Naive thymus-derived CD4-positive, alpha-beta T cell (primary cell): ENCODE data around the gene EDDM3A. TPM values are rescaled to one million over a fixed set of nuclear protein-coding genes. Genes with fewer than 3 reads are reported as not detected.
A peak's percentile ranks its signal among the peaks of the same experiment; 100 is the strongest.
"Not testable (repeated sequence)": the region's sequence is repeated elsewhere in the genome, so short reads cannot be mapped to it uniquely, and the experiment has no call there.

Source experiments
- ATAC-seq: fragments of 150-1000 bp; cut with Tn5 transposase; 2 replicates; pipeline ENCODE4 v1.10.0; 2021; ENCODE audit warnings: mild to moderate bottlenecking, moderate library complexity
- CTCF ChIA-PET: fragments of 350-600 bp; sonication (Branson Sonifier 250); formaldehyde crosslinking; loops from one replicate; lab custom pipeline; 2021; ENCODE audit warnings: antibody characterized with exemption; lab: Charles Lee
- POLR2A ChIA-PET: fragments of 350-600 bp; sonication (Branson Sonifier 250); formaldehyde crosslinking; loops from one replicate; lab custom pipeline; 2021; ENCODE audit warnings: antibody characterized with exemption, inconsistent platforms; lab: Charles Lee
- DNase-seq, 9 donors: peaks; one replicate each; pipeline versions ENCODE4 v3.0.0 to v3.0.0-alpha.2; 2020 to 2022; ENCODE audit warnings: mixed read lengths in 1 of 9
- H3K27ac ChIP-seq: one replicate; pipeline ENCODE4 v1.7.0; 2013; ENCODE audit warnings: mild to moderate bottlenecking, low read depth, low read length, moderate library complexity
- H3K27me3 ChIP-seq, 2 donors: one replicate each; pipeline ENCODE4 v1.7.0; 2013; ENCODE audit warnings: low read length in 2 of 2, mild to moderate bottlenecking in 2 of 2, moderate library complexity in 2 of 2; ENCODE audit not compliant: control insufficient read depth in 2 of 2, insufficient read depth in 2 of 2
- H3K36me3 ChIP-seq, 3 experiments: 1 replicate in 2 of 3; 2 replicates in 1 of 3; pipeline ENCODE4 v1.7.0; 2013; ENCODE audit warnings: low read length in 3 of 3, mild to moderate bottlenecking in 3 of 3, moderate library complexity in 1 of 3; ENCODE audit not compliant: insufficient read depth in 3 of 3, control insufficient read depth in 2 of 3
- H3K4me1 ChIP-seq, 2 donors: one replicate each; pipeline ENCODE4 v1.7.0; 2013; ENCODE audit warnings: low read length in 2 of 2, mild to moderate bottlenecking in 2 of 2, moderate library complexity in 1 of 2; ENCODE audit not compliant: control insufficient read depth in 2 of 2, insufficient read depth in 2 of 2
- H3K4me3 ChIP-seq: 2 replicates; pipeline ENCODE4 v1.7.0; 2013; ENCODE audit warnings: mild to moderate bottlenecking, low read length
- H3K9me3 ChIP-seq, 3 experiments: 1 replicate in 2 of 3; 2 replicates in 1 of 3; pipeline ENCODE4 v1.7.0; 2013; ENCODE audit warnings: low read length in 3 of 3; ENCODE audit not compliant: control insufficient read depth in 2 of 3
- H3K27ac Mint-ChIP-seq, 9 donors: one replicate each; pipeline ENCODE4 v1.8.0; 2020 to 2022; ENCODE audit warnings: mixed read lengths in 9 of 9, mild to moderate bottlenecking in 8 of 9, moderate library complexity in 5 of 9, inconsistent platforms in 2 of 9
- H3K27me3 Mint-ChIP-seq, 5 donors: one replicate each; pipeline ENCODE4 v1.8.0; 2021 to 2022; ENCODE audit warnings: mixed read lengths in 5 of 5, mild to moderate bottlenecking in 1 of 5
- H3K36me3 Mint-ChIP-seq, 5 donors: one replicate each; pipeline ENCODE4 v1.8.0; 2020 to 2022; ENCODE audit warnings: mixed read lengths in 5 of 5, mild to moderate bottlenecking in 3 of 5, inconsistent platforms in 1 of 5
- H3K4me1 Mint-ChIP-seq, 7 donors: one replicate each; pipeline ENCODE4 v1.8.0; 2020 to 2022; ENCODE audit warnings: mixed read lengths in 7 of 7, mild to moderate bottlenecking in 3 of 7, inconsistent platforms in 1 of 7
- H3K4me3 Mint-ChIP-seq, 10 donors: one replicate each; pipeline ENCODE4 v1.8.0; 2020 to 2022; ENCODE audit warnings: mild to moderate bottlenecking in 10 of 10, mixed read lengths in 10 of 10, moderate library complexity in 6 of 10, inconsistent platforms in 2 of 10
- H3K9me3 Mint-ChIP-seq, 11 donors: one replicate each; pipeline ENCODE4 v1.8.0; 2020 to 2022; ENCODE audit warnings: mixed read lengths in 11 of 11, mild to moderate bottlenecking in 4 of 11, inconsistent platforms in 1 of 11, moderate library complexity in 1 of 11
- intact Hi-C, 2 donors: fragments of 100-400 bp; cut with micrococcal nuclease; formaldehyde crosslinking; loops; one replicate each; pipeline ENCODE4 v1.15.1; 2023
- polyA plus RNA-seq, 2 donors: library from polyadenylated mRNA; unstranded; fragments of 300-500 nt; fragmentation: Illumina TruSeq; gene quantifications; one replicate each; pipeline ENCODE4 v1.2.3, GENCODE V29; 2021
- total RNA-seq, 6 experiments: library from RNA in 5 of 6; stranded (reverse) in 5 of 6; gene quantifications; 1 replicate in 5 of 6; 2 replicates in 1 of 6; pipeline ENCODE4 v1.2.3 and lab custom pipeline; 2021 to 2026

The EDDM3A gene
- total and polyA plus RNA-seq, 7 experiments from 2014 or later = not detected

GRCh38 chr14:20714593-20715250 lies 31.0 kb upstream of the EDDM3A start:
- Histone ChIP-seq H3K27me3 (no peaks in the 10 kb centered on the region), H3K36me3 (no peaks in the 10 kb centered on the region), H3K4me3 (no peak overlapping the region), H3K9me3 (no peaks in the 10 kb centered on the region), H3K4me1 (no peaks in the 10 kb centered on the region), H3K27ac (no peak overlapping the region)
- Mint-ChIP-seq H3K27ac (no peak overlapping the region), H3K9me3 (peaks cover 0 to 6% (median 0%) of the 10 kb centered on the region in 11 donors), H3K27me3 (peaks cover 4 to 19% (median 9%) of the 10 kb centered on the region in 5 donors), H3K36me3 (peaks cover 0 to 3% (median 0%) of the 10 kb centered on the region in 5 donors), H3K4me3 (peak overlapping the region in 1 of 10 donors; percentile 16), H3K4me1 (peaks cover 0 to 7% (median 6%) of the 10 kb centered on the region in 7 donors)
- ChIA-PET CTCF (no interaction called here), POLR2A (no interaction called here)
- ATAC-seq = peak; percentile 81
- no peak for DNase-seq
- intact Hi-C loops = no loop called here

- intact Hi-C loops = no loop called here
- H3K9me3 Mint-ChIP-seq = peaks cover 0 to 6% (median 0%) of the 10 kb centered on the region in 11 donors
- peaks cover 0 to 7% of the 10 kb centered on the region in 2 donors for H3K27me3 ChIP-seq
- H3K27ac Mint-ChIP-seq = no peak overlapping the region
- no peak overlapping the region for H3K27ac ChIP-seq
- H3K4me1 Mint-ChIP-seq = peaks cover 0 to 14% (median 8%) of the 10 kb centered on the region in 7 donors
- no peak overlapping the region for H3K4me3 ChIP-seq
- ChIA-PET CTCF (no interaction called here), POLR2A (no interaction called here)
- H3K27me3 Mint-ChIP-seq = peaks cover 28 to 39% (median 32%) of the 10 kb centered on the region in 5 donors
- no peaks in the 10 kb centered on the region for H3K4me1 ChIP-seq
- no peak overlapping the region for H3K4me3 Mint-ChIP-seq
- no peak for DNase-seq
- no peak for ATAC-seq
- H3K36me3 ChIP-seq = no peaks in the 10 kb centered on the region
- no peaks in the 10 kb centered on the region for H3K9me3 ChIP-seq
- peaks cover 0 to 3% (median 0%) of the 10 kb centered on the region in 5 donors for H3K36me3 Mint-ChIP-seq
Observed at GRCh38 chr14:20719777-20720176, 25.9 kb upstream of the EDDM3A start.

GRCh38 chr14:20720741-20721140 lies 24.9 kb upstream of the EDDM3A start:
- intact Hi-C loops = no loop called here
- Mint-ChIP-seq H3K4me3 (no peak overlapping the region), H3K27me3 (peaks cover 33 to 44% (median 34%) of the 10 kb centered on the region in 5 donors), H3K36me3 (no peaks in the 10 kb centered on the region), H3K9me3 (peaks cover 0 to 6% (median 0%) of the 10 kb centered on the region in 11 donors), H3K27ac (no peak overlapping the region), H3K4me1 (peaks cover 0 to 9% (median 2%) of the 10 kb centered on the region in 7 donors)
- Histone ChIP-seq H3K36me3 (no peaks in the 10 kb centered on the region), H3K27ac (no peak overlapping the region), H3K4me1 (no peaks in the 10 kb centered on the region), H3K9me3 (no peaks in the 10 kb centered on the region), H3K4me3 (no peak overlapping the region), H3K27me3 (peaks cover 0 to 7% of the 10 kb centered on the region in 2 donors)
- CTCF ChIA-PET = no interaction called here
- POLR2A ChIA-PET = no interaction called here
- DNase-seq (no peak), ATAC-seq (no peak)

- ATAC-seq (no peak), DNase-seq (no peak)
- Mint-ChIP-seq H3K27ac (no peak overlapping the region), H3K4me1 (peaks cover 0 to 9% (median 3%) of the 10 kb centered on the region in 7 donors), H3K27me3 (peaks cover 38 to 53% (median 44%) of the 10 kb centered on the region in 5 donors), H3K36me3 (no peaks in the 10 kb centered on the region), H3K4me3 (no peak overlapping the region), H3K9me3 (peaks cover 0 to 2% (median 0%) of the 10 kb centered on the region in 11 donors)
- H3K27ac ChIP-seq = no peak overlapping the region
- intact Hi-C loops = no loop called here
- peaks cover 0 to 7% of the 10 kb centered on the region in 2 donors for H3K27me3 ChIP-seq
- no peaks in the 10 kb centered on the region for H3K36me3 ChIP-seq
- no peak overlapping the region for H3K4me3 ChIP-seq
- CTCF ChIA-PET = no interaction called here
- POLR2A ChIA-PET = no interaction called here
- H3K4me1 ChIP-seq = no peaks in the 10 kb centered on the region
- no peaks in the 10 kb centered on the region for H3K9me3 ChIP-seq
Observed at GRCh38 chr14:20722016-20722415, 23.7 kb upstream of the EDDM3A start.

GRCh38 chr14:20723488-20723887 lies 22.2 kb upstream of the EDDM3A start:
- no peaks in the 10 kb centered on the region for H3K9me3 ChIP-seq
- no peak for DNase-seq
- no peaks in the 10 kb centered on the region for H3K36me3 Mint-ChIP-seq
- H3K4me1 ChIP-seq = no peaks in the 10 kb centered on the region
- H3K36me3 ChIP-seq = no peaks in the 10 kb centered on the region
- peaks cover 0 to 2% (median 0%) of the 10 kb centered on the region in 11 donors for H3K9me3 Mint-ChIP-seq
- no peak overlapping the region for H3K27ac ChIP-seq
- intact Hi-C loops = no loop called here
- peaks cover 0 to 7% of the 10 kb centered on the region in 2 donors for H3K27me3 ChIP-seq
- peaks cover 42 to 59% (median 50%) of the 10 kb centered on the region in 5 donors for H3K27me3 Mint-ChIP-seq
- peaks cover 0 to 9% (median 3%) of the 10 kb centered on the region in 7 donors for H3K4me1 Mint-ChIP-seq
- H3K4me3 Mint-ChIP-seq = peak overlapping the region in 1 of 10 donors; percentile 17
- CTCF ChIA-PET = no interaction called here
- ATAC-seq = no peak
- POLR2A ChIA-PET = no interaction called here
- no peak overlapping the region for H3K4me3 ChIP-seq
- no peak overlapping the region for H3K27ac Mint-ChIP-seq

GRCh38 chr14:20726121-20726520 lies 19.6 kb upstream of the EDDM3A start:
- H3K4me1 ChIP-seq, ATAC-seq, intact Hi-C loops, H3K4me1 Mint-ChIP-seq, DNase-seq, H3K9me3 Mint-ChIP-seq, H3K36me3 ChIP-seq, CTCF ChIA-PET, H3K4me3 Mint-ChIP-seq, H3K27ac Mint-ChIP-seq, H3K36me3 Mint-ChIP-seq, H3K4me3 ChIP-seq, H3K27me3 ChIP-seq, H3K9me3 ChIP-seq, POLR2A ChIA-PET, H3K27ac ChIP-seq: not testable (repeated sequence)
- peaks cover 40 to 54% (median 52%) of the 10 kb centered on the region in 5 donors for H3K27me3 Mint-ChIP-seq

GRCh38 chr14:20726531-20726930 lies 19.2 kb upstream of the EDDM3A start:
- intact Hi-C loops = no loop called here
- no peak overlapping the region for H3K27ac ChIP-seq
- no peak overlapping the region for H3K4me3 Mint-ChIP-seq
- peaks cover 0 to 7% of the 10 kb centered on the region in 2 donors for H3K27me3 ChIP-seq
- H3K27ac Mint-ChIP-seq = no peak overlapping the region
- peaks cover 0 to 9% (median 3%) of the 10 kb centered on the region in 7 donors for H3K4me1 Mint-ChIP-seq
- H3K36me3 ChIP-seq = no peaks in the 10 kb centered on the region
- no peaks in the 10 kb centered on the region for H3K36me3 Mint-ChIP-seq
- DNase-seq (no peak), ATAC-seq (no peak)
- peaks cover 36 to 51% (median 51%) of the 10 kb centered on the region in 5 donors for H3K27me3 Mint-ChIP-seq
- peaks cover 0 to 1% (median 0%) of the 10 kb centered on the region in 11 donors for H3K9me3 Mint-ChIP-seq
- no peaks in the 10 kb centered on the region for H3K9me3 ChIP-seq
- H3K4me1 ChIP-seq = no peaks in the 10 kb centered on the region
- H3K4me3 ChIP-seq = no peak overlapping the region
- ChIA-PET CTCF (interaction anchor here (0.7 kb wide), 1 partner anchor 131 kb away, joined by 3 read pairs; no protein-coding TSS in a partner anchor), POLR2A (no interaction called here)
